Ishikawa (cell line): ENCODE results near the gene DAAM1.

Experiments
- CEBPB ChIP-seq: IDR thresholded peaks from 2 replicates; pipeline ENCODE4 v1.6.1; 2012
- CREB1 ChIP-seq: IDR thresholded peaks from 2 replicates; pipeline ENCODE4 v1.6.1; 2012; ENCODE audit warnings: low read depth
- EGR1 ChIP-seq: IDR thresholded peaks from 2 replicates; pipeline ENCODE4 v1.6.1; 2012
- EP300 ChIP-seq: IDR thresholded peaks from 2 replicates; pipeline ENCODE4 v1.6.1; 2012; ENCODE audit warnings: borderline replicate concordance
- FOXM1 ChIP-seq: IDR thresholded peaks from 2 replicates; pipeline ENCODE4 v1.6.1; 2012; ENCODE audit warnings: low read depth, borderline replicate concordance
- NFIC ChIP-seq: IDR thresholded peaks from 2 replicates; pipeline ENCODE4 v1.6.1; 2012
- RAD21 ChIP-seq: IDR thresholded peaks from 2 replicates; pipeline ENCODE4 v1.6.1; 2012; ENCODE audit warnings: low read depth
- TAF1 ChIP-seq: IDR thresholded peaks from 2 replicates; pipeline ENCODE4 v1.6.1; 2012; ENCODE audit warnings: low read depth, mild to moderate bottlenecking
- TCF12 ChIP-seq: IDR thresholded peaks from 2 replicates; pipeline ENCODE4 v1.6.1; 2012; ENCODE audit warnings: low read depth
- TEAD4 ChIP-seq: IDR thresholded peaks from 2 replicates; pipeline ENCODE4 v1.6.1; 2012
- YY1 ChIP-seq: IDR thresholded peaks from 2 replicates; pipeline ENCODE4 v1.6.1; 2012; ENCODE audit warnings: low read depth
- ZBTB7A ChIP-seq: IDR thresholded peaks from 2 replicates; pipeline ENCODE4 v1.6.1; 2012; ENCODE audit warnings: low read depth
- TF ChIP-seq, protein P1 (sequence below): IDR thresholded peaks from 2 replicates; pipeline ENCODE4 v1.6.1; 2012
- TF ChIP-seq, protein P2 (sequence below): IDR thresholded peaks from 2 replicates; pipeline ENCODE4 v1.6.1; 2012; ENCODE audit warnings: low read depth, mild to moderate bottlenecking
- TF ChIP-seq, protein P3 (sequence below): IDR thresholded peaks from 2 replicates; pipeline ENCODE4 v1.6.1; 2012

DAAM1 gene

DNA sequence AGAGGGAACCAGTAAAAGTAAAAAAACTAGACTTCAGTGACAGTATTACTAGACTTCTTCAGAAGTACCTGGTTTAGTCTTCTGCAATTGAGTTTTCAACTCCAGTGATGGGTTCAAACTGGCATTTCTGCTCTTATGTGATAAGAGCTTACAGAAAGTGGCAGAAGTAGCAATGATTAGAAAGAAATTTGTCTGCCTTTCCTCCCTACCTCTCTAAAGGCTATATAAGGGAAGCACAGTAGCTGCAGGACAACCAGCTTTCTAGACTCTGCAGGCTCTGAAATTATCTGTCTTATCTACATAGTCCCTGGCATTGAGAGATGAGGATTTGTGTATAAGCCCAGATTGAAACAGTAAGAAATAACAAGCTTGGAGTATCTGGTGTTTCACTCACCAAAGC, 107.5 kb downstream of the DAAM1 start:
- TF ChIP-seq CEBPB (no peak), RAD21 (no peak), EGR1 (no peak)

DNA sequence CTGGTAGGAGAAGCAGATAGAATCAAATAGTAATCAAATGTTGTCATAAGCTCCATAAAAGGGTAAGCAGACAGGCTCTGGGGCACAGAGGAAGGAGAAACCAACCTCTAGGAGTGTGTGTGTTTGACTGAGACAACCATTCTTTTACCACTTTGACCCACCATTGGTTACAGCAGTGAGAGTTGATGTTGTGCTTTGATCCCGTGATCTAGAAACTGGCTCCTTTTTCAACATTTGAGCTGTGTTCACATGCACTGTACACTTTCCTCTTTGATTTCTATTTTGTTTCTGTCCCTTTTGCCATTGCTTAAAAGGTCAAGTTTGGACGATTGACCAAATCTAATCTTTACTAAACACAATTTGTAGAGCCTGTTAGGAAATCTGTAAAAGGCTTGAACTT, 108.0 kb downstream of the DAAM1 start:
- TF ChIP-seq TAF1 (no peak), CREB1 (no peak), FOXM1 (no peak), TCF12 (no peak), TEAD4 (no peak), RAD21 (no peak), YY1 (no peak), CEBPB (no peak), EGR1 (no peak)
- TF ChIP-seq, protein P1, sequence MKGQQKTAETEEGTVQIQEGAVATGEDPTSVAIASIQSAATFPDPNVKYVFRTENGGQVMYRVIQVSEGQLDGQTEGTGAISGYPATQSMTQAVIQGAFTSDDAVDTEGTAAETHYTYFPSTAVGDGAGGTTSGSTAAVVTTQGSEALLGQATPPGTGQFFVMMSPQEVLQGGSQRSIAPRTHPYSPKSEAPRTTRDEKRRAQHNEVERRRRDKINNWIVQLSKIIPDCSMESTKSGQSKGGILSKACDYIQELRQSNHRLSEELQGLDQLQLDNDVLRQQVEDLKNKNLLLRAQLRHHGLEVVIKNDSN: no peak
- TF ChIP-seq, protein P2, sequence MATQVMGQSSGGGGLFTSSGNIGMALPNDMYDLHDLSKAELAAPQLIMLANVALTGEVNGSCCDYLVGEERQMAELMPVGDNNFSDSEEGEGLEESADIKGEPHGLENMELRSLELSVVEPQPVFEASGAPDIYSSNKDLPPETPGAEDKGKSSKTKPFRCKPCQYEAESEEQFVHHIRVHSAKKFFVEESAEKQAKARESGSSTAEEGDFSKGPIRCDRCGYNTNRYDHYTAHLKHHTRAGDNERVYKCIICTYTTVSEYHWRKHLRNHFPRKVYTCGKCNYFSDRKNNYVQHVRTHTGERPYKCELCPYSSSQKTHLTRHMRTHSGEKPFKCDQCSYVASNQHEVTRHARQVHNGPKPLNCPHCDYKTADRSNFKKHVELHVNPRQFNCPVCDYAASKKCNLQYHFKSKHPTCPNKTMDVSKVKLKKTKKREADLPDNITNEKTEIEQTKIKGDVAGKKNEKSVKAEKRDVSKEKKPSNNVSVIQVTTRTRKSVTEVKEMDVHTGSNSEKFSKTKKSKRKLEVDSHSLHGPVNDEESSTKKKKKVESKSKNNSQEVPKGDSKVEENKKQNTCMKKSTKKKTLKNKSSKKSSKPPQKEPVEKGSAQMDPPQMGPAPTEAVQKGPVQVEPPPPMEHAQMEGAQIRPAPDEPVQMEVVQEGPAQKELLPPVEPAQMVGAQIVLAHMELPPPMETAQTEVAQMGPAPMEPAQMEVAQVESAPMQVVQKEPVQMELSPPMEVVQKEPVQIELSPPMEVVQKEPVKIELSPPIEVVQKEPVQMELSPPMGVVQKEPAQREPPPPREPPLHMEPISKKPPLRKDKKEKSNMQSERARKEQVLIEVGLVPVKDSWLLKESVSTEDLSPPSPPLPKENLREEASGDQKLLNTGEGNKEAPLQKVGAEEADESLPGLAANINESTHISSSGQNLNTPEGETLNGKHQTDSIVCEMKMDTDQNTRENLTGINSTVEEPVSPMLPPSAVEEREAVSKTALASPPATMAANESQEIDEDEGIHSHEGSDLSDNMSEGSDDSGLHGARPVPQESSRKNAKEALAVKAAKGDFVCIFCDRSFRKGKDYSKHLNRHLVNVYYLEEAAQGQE: no peak

DNA sequence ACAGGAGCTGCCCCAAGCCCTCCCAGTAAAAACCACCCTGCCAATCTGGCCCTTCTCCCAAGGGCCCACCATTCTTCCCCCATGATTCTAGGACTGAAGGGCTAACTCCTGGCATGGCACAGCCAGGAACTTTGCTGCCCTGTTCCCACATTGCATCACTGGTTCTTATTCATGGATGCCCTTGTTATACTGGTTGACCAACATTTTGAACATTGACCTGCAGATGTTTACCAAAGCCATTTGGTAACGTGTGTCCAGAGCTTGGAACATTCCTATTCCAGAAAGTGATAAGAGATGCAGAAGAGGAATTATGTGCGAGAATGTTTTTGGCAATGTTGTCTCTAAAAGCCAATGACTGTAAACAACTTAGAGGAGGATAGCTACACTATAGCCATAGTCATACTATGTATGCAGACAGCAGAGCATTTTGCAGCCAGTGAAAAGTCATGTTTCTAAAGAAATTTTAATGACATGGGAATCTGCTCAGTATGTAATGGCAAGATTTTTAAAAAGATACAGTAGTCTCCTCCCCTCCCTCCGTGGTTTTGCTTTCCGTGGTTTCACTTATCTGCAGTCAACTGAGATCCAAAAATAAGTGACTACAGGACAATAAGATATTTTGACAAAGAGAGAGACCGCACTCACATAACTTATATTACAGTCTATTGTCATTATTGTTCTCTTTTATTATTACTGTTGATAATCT, 108.8 kb downstream of the DAAM1 start:
- no peak for TF ChIP-seq FOXM1
- TF ChIP-seq, protein P2: no peak
- TF ChIP-seq ZBTB7A: no peak
- TF ChIP-seq, protein P3, sequence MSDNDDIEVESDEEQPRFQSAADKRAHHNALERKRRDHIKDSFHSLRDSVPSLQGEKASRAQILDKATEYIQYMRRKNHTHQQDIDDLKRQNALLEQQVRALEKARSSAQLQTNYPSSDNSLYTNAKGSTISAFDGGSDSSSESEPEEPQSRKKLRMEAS: no peak
- no peak for TF ChIP-seq NFIC
- no peak for TF ChIP-seq EGR1
- TF ChIP-seq CEBPB: no peak
- TF ChIP-seq RAD21: no peak
- TF ChIP-seq YY1: no peak
- TF ChIP-seq TAF1: no peak
- TF ChIP-seq EP300: no peak
- no peak for TF ChIP-seq TCF12
- TF ChIP-seq TEAD4: no peak
- TF ChIP-seq CREB1: no peak
- TF ChIP-seq, protein P1: no peak

DNA sequence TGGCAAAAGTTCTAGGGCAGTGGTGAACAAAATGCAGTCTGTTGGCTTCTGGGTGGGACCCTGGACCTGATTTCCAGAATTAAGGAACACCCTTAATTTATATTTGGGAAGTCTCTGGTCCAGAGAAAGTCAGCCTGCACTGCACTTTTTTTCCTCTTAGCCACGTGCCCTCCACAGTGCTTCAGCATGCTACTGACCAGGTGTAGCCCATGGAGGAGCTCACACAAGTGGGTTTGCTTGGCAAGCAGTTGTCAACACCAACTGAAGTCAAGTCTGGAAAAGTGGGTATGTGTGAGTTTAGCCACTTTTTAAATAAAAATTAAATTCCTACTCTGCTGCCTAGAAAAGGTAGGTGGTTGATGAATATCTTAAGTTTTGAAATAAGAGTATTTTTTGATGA, 111.3 kb downstream of the DAAM1 start:
- TF ChIP-seq TEAD4 (no peak), YY1 (no peak), FOXM1 (no peak), TAF1 (no peak), NFIC (no peak), TCF12 (no peak), CEBPB (no peak), EGR1 (no peak), ZBTB7A (no peak)
- TF ChIP-seq, protein P1: no peak
- TF ChIP-seq, protein P3: no peak
- TF ChIP-seq, protein P2: no peak
